GM18873 (cell line): ENCODE data around the gene HSP90AB1.

Experiments
- ATAC-seq: cut with Tn5 transposase; IDR thresholded peaks from one replicate; pipeline ENCODE4 v1.9.1; 2021; ENCODE audit warnings: mild to moderate bottlenecking, moderate library complexity, moderate number of reproducible peaks; ENCODE audit not compliant: unreplicated experiment, low FRiP score

Gene HSP90AB1

GRCh38 chr6:44302856-44303255, 56.0 kb downstream of the HSP90AB1 start:
- no peak for ATAC-seq
